ENCODE results near the gene KSR2. TPM values are rescaled to one million over a fixed set of nuclear protein-coding genes. Genes with fewer than 3 reads are reported as not detected.

The KSR2 gene
- polyA plus RNA-seq, 12 donors: 0.01 to 0.12 (median 0.06) TPM; not detected in 6

- DNase-seq: no peak
Observed at GRCh38 chr12:117457189-117457588, 511.6 kb downstream of the KSR2 start.

GRCh38 chr12:117456076-117456475 is 512.7 kb downstream of the KSR2 start:
- DNase-seq: no peak

- DNase-seq: no peak
Observed at GRCh38 chr12:117453961-117454360, 514.8 kb downstream of the KSR2 start.

- no peak for DNase-seq
Observed at GRCh38 chr12:117452112-117452511, 516.7 kb downstream of the KSR2 start.

DNA sequence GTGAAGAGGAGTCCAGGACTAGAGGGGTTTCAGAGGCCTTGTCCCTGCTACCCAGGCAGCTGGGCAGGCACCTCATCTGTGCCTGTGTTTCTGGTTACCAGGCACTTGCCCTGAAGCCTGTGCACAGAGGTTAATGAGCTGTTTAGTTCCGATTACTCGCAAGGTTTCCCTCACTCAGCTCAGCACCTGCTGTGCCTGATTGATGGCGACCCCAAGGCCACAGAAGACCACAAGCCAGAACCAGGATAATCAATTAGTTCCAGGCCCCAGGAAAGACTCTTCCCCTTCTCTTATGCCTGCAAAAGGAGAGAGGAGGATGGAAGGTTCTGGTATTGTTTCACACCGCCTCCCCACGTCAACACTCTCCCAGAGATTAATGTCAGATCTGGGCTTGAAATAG is 518.6 kb downstream of the KSR2 start:
- DNase-seq: no peak

DNA sequence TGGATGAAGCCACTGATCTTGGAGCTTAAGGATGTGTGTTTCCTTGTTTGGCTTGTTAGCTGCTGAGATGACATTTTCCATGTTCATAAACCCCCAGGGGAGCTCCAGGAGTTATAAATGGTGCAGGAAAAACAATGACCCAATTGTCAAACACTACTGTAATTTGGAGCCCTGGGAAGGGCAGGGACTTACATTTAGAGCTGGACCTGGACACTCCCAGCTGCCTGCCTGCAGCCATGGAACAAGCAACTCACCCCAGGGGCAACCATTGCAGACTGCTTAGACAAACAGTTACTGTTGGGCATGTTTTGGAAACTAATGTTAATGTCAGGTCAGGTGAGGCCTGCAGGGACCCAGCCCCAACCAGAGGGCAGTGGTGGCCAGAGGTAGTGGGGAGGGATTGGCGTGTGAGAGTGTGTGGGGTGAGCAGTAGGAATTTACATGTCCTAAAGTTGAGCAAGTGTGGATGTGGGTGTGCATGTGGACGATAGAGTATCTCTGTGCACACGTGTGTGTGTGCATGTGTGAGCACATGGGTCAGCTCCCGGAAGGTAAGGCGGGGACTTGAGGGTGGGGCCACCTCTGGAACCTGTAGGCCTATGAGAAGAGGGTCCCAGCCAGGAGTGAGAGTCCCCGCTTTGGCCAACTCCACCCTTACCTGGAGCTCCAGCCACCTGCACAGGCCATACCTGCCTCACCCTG is 521.0 kb downstream of the KSR2 start:
- DNase-seq: no peak

DNA sequence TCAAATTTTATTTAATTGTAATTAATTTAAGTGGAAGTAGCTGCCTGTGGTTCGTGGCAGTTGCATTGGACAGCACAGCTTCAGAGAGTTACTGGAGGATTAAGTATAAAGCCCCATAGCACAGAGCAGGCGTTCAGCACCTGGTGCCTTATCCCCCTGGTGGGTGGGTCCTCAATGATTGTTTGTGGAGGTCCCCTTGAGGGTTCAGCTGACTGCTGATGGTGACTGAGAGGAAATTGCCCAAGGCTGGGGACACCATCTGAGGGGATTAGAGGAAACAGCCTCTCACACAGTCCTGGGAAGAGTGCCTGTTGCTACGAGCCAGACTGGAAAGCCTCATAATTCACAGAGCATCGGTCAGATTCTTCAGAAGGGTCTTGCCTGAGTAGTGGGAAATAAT is 524.0 kb downstream of the KSR2 start:
- no peak for DNase-seq

- DNase-seq: peak; percentile 52
Observed at GRCh38 chr12:117441751-117442150, 527.0 kb downstream of the KSR2 start.

DNA sequence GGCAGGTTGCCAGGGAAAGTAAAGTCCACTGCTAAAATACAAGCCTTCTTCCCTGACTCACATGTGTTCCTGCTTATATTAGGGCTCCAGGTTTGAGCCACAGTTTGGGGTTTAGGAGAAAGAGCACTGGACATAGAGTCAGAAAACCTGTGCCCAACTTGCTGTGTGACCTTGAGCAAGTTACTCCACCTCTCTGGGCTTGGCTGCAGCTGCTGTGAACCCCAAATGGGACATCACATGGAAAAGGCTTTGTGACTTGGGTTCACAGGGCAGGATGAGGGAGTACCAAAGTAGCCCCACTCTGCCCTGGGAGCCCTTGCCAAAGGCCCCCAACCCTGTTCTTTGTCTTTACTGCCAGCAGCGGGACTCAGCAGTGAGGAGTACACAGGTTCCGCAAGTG is 528.4 kb downstream of the KSR2 start:
- no peak for DNase-seq

DNA sequence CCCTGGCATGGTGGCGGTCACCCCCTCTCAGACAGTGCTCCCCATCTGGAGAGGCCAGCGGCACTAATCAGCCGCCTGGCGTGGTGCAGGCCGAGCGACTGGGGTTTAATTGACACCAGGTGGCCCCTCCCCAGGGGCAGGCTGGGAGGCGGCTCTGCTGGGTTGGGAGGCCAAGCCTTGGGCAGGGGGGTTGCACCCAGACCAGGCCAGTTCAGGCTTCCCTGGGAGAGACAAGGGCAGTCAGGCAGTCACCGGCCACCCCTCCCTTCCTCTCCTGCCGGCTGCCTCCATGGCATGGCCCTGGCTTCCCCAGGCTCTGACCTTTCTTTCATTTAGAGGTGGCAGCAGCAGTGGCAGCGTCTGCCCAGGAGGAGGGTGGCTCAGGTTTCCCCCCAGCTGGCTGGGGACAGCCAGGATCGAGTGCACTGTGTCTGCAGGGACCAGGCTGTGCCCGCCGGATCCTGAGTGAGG is 529.2 kb downstream of the KSR2 start:
- no peak for DNase-seq

DNA sequence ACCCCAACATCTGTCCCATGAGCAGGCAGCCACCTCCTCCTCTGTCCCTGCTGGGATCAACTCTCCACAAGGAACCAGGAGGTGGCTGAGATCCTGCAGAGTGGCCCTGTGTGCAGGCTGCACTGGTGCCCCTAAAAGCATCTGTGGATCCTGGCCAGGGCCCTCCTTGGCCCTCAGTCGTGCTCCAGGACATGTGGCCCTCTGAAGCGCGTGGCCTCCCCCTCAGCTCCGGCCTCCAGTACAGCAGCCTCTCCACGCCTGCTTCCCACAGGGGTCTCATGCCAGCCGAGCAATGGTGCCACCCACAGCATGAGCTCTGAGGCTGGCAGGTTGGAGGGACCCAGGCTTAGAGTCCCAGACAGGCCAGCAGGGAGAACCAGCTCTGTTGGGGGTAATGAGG is 530.0 kb downstream of the KSR2 start:
- no peak for DNase-seq

DNA sequence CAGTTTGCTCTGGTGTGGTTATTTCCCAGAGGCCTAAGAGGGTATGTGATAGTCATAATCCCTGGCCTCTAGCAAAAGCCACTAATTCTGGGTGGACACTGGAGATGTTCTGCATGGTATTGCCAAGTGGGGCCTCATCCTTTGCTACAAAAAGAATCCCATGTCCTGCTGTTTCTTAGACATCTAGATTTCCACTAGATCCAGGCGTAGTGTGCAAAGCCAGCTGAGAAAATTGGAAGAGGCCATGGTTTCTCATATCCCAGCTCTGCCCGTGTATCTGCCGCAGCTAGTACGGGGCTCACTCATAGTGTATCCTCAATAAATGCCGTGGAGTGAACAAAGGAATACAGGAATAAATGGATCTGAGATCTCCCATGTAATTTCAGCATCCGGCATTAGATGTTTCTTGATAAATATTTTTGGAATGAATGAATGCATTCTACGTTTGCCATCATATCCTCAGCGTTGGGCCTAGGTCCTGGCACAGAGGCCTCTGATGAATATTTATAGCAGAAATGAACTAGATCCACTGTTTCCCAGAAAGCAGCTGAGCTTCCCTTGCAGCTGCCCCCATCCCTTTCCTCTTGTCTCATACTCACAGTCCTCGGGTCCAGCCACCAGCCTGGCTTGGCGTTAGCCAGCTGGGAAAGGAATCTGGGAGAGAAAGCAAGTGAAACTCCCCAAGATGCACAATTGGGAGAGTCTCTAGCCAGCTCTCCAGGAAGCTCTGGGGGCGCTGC is 531.1 kb downstream of the KSR2 start:
- peak; percentile 10 for DNase-seq

GRCh38 chr12:117433878-117434277 is 534.9 kb downstream of the KSR2 start:
- no peak for DNase-seq

- DNase-seq: no peak
Observed at GRCh38 chr12:117430246-117430645, 538.5 kb downstream of the KSR2 start.

- DNase-seq: no peak
Observed at GRCh38 chr12:117427211-117427610, 541.6 kb downstream of the KSR2 start.

- DNase-seq: no peak
Observed at GRCh38 chr12:117421987-117422386, 546.8 kb downstream of the KSR2 start.

- no peak for DNase-seq
Observed at GRCh38 chr12:117421068-117421752, 547.6 kb downstream of the KSR2 start.

- DNase-seq: no peak
Observed at GRCh38 chr12:117417004-117417403, 551.8 kb downstream of the KSR2 start.

DNA sequence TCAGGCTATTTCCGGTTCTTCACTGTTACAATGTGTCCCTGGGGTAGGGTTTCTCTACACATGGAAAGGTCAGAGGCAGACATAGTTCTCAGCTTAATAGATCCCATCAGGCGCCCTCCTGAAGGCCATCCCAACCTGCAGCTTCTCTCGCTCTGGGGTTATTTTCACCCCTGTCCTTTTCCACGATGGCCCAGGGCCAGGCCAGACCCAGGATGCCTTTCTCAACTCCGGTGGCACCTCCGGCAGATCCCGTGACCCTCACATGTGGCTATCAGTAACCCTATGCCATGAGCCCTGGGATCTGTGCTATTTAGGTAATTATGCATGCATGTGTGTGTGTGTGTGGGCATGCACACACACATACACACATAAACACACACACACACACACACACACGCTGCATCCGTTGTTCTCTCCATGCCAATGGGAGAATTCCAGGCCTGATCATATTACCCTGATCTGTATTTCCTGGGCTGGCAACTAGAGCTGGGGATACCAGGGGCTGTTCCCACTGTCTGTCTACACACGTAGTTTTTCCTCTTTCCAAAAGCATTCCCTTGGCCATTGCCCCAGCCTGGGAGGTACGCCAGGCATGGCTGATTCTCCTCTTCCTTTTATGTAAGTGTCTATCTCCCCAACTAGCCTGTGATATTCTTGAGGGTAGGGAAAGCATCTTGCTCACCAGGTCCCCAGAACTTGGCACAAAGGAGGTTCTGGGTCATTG is 556.2 kb downstream of the KSR2 start:
- DNase-seq: peak; percentile 29

- DNase-seq: no peak
Observed at GRCh38 chr12:117409286-117409685, 559.5 kb downstream of the KSR2 start.

- DNase-seq: peak; percentile 75
Observed at GRCh38 chr12:117408161-117408791, 560.5 kb downstream of the KSR2 start.

- DNase-seq: no peak
Observed at GRCh38 chr12:117404940-117405339, 563.9 kb downstream of the KSR2 start.

Measured in muscle of arm (tissue), 12 donors.